A673 (cell line): Measurements from ENCODE around the gene TACC3.

ENCODE experiments used
- EZH2 ChIP-seq: fragments of 200-600 bp; sonication (generic); IDR thresholded peaks from 2 replicates; pipeline ENCODE4 v1.6.1; 2017; ENCODE audit warnings: borderline replicate concordance, low read depth, mild to moderate bottlenecking, mixed read lengths, antibody characterized with exemption, low read length; ENCODE audit not compliant: poor library complexity, severe bottlenecking
- TF ChIP-seq, protein P1 (sequence below): fragments of 300-800, 200-600 bp; sonication (generic); conservative IDR thresholded peaks from 2 replicates; pipeline ENCODE4 v1.5.1; 2017; ENCODE audit warnings: low read depth, mild to moderate bottlenecking, antibody characterized with exemption, low read length, moderate library complexity, mixed read lengths

DNA sequence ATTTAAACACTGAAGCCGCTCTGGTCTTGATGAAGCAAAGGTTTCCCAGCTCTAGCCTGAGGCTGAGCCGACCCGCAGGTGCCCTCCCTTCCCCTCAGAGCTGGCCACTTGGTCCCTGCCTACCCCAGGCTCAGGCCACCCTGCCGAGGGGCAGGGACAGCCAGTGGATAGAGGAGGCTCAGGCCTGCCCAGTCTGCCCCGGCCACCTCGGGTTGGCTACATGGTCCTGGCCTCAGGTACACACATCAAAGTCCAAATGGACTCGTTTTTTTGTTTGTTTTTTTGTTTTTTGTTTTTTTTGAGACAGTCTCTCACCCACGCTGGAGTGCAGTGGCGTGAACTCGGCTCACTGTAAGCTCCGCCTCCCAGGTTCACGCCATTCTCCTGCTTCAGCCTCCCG, 23.8 kb downstream of the TACC3 start:
- TF ChIP-seq, protein P1, sequence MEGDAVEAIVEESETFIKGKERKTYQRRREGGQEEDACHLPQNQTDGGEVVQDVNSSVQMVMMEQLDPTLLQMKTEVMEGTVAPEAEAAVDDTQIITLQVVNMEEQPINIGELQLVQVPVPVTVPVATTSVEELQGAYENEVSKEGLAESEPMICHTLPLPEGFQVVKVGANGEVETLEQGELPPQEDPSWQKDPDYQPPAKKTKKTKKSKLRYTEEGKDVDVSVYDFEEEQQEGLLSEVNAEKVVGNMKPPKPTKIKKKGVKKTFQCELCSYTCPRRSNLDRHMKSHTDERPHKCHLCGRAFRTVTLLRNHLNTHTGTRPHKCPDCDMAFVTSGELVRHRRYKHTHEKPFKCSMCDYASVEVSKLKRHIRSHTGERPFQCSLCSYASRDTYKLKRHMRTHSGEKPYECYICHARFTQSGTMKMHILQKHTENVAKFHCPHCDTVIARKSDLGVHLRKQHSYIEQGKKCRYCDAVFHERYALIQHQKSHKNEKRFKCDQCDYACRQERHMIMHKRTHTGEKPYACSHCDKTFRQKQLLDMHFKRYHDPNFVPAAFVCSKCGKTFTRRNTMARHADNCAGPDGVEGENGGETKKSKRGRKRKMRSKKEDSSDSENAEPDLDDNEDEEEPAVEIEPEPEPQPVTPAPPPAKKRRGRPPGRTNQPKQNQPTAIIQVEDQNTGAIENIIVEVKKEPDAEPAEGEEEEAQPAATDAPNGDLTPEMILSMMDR, result no peak
- TF ChIP-seq EZH2, result no peak
